Stimulated activated CD8-positive, alpha-beta memory T cell treated with anti-CD3 and anti-CD28 coated beads, Interleukin-15, amount 100 ng/mL, for 48 hours (primary cell): Measurements from ENCODE around the gene PAX7.
"Not testable (repeated sequence)": the region's sequence is repeated elsewhere in the genome, so short reads cannot be mapped to it uniquely, and the experiment has no call there.

Source experiments
- DNase-seq, 2 donors: peaks; one replicate each; pipeline ENCODE4 v3.0.0-alpha.2; 2020; ENCODE audit warnings: low read depth in 2 of 2

Gene PAX7

GRCh38 chr1:18760156-18760555, 129.5 kb downstream of the PAX7 start:
- DNase-seq = no peak

DNA sequence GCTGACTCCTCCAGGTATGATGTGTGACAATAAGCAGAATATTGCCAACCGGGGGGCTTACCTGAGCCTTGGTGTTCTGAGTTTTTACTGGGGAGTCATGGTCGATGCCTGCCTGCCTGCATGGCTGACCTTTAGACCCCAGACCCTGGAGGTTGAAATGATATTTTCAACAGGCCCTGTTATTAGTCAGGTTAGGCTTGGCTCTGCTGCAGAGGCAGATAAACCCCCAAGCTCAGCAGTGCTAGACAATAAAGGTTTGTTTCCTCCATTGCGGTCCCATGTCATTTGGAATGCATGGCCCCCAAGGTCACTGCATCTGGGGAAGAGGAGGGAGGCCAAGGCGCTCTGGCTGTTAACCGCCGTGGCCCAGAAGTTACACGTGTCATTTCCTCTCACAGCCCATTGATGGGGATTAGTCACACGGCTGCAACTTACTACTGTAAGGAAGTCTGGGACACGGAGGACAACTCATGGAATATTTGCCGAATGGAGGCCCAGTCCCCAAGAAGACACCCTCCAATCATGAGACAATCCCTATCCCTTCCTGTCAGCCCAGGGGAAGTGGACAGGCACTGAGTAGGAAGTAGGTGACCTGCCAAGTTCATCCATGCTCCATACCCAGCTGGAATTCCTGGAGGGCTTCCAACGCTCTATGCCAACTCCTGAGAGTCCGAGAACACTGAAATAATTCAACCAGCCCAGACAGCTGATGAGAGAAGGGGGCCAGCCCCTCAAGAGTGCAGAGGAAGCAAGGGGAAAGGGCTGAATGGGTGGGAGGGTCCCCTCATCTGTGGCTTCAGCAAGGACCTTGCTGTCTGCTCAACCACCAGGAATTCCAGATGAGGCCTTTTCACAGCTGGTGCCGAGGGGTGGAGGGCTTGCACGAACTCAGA, 131.5 kb downstream of the PAX7 start:
- DNase-seq = no peak

GRCh38 chr1:18764362-18764761, 133.7 kb downstream of the PAX7 start:
- DNase-seq = no peak

DNA sequence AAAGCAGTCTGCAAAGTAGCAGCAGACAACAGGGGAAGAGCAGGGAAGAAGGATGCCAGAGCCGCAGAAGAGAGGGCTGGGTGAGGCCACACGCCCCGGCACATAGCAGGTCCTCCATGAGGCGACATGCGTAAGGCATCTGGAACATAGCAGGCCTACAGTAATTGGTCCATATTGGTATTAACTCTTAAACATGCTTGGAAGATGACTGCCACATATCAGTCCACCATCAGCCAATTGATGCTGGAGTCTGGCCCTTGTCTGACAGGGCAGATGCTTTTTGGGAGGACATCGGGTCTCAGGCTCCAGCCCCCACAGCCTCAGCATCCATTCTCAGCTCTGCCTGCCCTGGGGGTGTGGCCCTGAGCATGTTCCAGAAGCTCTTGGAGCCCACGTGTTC, 135.1 kb downstream of the PAX7 start:
- DNase-seq = no peak

GRCh38 chr1:18766328-18766727, 135.7 kb downstream of the PAX7 start:
- DNase-seq = no peak

DNA sequence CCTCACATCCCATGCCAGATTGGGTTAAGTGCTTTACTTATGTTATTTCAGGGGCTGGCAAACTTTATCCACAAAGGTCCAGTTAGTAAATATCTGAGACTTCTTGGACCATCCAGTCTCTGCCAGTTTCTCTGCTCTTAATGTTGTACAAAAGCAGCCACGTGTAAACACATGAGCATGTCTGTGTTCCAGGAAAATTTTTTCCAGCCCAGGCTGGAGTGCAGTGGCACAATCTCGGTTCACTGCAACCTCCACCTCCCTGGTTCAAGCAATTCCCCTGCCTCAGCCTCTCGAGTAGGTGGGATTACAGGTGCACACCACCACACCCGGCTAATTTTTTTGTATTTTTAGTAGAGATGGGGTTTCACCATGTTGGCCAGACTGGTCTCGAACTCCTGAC, 136.9 kb downstream of the PAX7 start:
- DNase-seq = not testable (repeated sequence)

- DNase-seq = no peak
Observed at GRCh38 chr1:18768086-18768485, 137.4 kb downstream of the PAX7 start.

DNA sequence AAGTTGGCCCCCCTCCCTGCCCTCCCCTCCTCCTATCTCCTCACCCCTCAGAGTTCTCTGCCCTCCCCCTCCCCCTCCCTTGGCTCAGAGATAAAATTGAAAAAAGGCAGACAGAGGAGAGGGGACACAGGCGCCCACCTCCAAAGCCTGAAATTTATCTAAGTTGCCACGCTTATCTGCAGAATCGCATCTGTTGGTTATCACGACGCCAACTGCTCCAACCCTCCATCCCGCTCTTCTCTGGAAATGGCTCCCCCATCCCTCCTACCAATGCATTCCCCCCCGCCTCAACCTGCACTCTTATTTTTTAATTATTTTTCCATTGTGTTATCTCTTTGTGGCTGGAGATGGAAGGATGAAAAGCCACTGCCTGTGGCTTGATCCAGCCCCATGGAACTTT, 138.5 kb downstream of the PAX7 start:
- DNase-seq = no peak

GRCh38 chr1:18770799-18771198, 140.2 kb downstream of the PAX7 start:
- DNase-seq = no peak

DNA sequence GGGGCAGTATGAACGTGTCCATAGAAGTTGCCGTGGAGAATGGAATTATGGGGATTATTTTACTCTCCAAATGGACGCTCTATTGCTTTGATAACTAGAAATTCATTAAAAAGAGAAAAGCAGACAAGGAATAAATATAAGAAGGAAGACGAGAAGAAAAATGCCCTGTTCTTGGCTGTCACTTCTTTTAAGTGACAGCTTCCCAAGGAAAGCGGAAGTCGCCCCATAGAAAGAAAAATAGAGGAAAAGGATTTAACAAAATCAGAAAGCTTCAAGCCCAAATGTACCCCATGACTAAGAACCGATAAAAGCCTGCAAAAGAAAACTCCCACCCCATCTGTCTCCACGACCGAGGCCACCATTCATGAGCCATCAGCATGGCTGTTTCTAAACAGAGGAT, 143.1 kb downstream of the PAX7 start:
- no peak for DNase-seq

GRCh38 chr1:18775341-18775740, 144.7 kb downstream of the PAX7 start:
- DNase-seq = no peak

DNA sequence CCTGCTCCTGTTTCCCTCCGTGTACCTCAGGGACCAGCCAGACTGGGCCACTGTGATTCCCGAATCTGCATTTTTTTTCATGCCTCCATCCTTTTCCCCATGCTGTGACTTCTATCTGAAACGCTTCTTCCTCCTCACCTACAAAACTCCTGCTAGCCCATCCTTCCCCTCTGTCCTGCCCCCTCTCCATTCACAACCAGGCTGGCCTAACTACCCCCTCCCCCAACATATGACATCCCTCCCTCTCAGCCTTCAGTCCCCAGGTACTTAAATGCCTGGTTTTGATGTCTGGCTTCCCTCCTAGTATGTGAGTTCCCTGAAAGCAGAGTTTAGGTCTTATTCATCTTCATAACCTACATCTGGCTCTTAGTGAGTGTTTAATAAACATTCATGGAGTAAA, 146.1 kb downstream of the PAX7 start:
- DNase-seq = no peak

DNA sequence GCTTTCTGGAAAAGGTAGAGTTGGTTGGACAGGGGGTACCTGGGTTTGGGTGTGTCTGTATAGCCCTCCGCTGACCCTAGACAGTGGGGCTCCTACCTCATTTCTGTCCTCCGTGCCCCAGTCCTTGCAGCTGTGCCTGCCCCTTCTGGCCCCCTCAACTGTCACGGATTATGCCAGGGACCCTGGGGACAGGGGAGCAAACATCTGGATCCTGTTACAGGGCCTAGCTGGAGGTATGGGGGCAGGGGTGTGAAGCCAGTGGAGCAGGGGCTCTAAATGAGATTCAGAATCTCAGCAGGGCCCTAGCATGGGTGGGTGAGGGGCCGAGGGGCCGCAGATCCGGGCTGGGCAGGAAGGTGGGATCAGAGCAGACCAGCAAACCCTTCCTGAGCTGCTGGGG, 147.8 kb downstream of the PAX7 start:
- no peak for DNase-seq

DNA sequence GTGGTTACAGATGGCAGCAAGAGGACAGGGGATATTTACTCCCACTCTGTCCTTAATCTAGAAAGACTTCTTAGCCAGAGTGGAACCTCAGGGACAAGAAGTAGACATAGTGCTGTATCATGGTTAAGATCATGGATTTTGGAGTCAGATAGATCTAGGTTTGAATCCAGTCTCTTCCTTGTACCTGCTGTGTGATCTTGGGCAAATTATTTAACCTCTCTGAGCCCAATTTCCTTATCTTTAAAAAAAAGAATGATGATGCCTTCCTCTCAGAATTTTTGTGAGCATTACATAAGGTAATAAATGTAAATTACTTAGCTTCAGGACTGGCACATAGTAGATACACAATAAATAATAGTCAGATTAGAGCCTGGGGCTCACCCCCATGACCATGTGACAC, 150.4 kb downstream of the PAX7 start:
- no peak for DNase-seq

DNA sequence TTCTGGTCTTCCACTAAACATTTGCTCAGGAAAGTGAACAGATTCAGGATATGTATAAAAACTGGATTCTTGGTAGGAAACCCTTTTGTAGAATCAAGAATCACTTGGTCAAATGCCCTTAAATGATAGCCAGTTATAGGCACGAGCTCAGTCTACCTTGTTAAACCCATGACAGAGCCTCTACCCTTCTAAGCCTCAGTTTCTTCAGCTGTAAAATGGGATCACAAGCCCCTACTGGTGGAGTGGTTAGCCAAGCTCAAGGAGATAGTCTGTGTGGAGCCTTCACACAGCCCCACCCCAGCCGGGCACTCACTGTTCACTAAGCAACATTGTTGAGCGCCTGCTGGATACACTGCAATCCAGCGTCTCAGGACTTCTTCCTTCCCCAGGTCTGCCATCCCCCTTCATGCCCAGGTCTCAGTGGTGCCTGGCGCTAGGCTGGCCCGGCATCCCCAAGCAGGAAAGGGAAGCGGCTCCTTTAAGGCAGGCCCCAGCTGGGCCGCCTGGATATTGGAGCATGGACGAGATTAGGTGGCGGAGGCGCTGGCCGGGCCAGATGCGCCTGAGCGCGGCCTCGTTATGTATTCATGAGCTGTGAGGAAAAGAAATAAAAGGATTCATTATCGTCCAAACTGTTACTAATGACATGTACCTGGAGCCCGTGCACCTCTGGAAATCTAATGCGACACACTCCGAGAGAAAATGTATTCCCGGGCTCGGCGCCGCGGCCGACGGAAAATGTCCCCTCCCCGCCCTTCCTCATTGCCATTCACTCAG, 153.2 kb downstream of the PAX7 start:
- DNase-seq = no peak

- DNase-seq = no peak
Observed at GRCh38 chr1:18784482-18784831, 153.8 kb downstream of the PAX7 start.

- DNase-seq = no peak
Observed at GRCh38 chr1:18786149-18786548, 155.5 kb downstream of the PAX7 start.

- DNase-seq = no peak
Observed at GRCh38 chr1:18787825-18788385, 157.3 kb downstream of the PAX7 start.

GRCh38 chr1:18789246-18789645, 158.6 kb downstream of the PAX7 start:
- DNase-seq = no peak

- DNase-seq = no peak
Observed at GRCh38 chr1:18792747-18793146, 162.1 kb downstream of the PAX7 start.

DNA sequence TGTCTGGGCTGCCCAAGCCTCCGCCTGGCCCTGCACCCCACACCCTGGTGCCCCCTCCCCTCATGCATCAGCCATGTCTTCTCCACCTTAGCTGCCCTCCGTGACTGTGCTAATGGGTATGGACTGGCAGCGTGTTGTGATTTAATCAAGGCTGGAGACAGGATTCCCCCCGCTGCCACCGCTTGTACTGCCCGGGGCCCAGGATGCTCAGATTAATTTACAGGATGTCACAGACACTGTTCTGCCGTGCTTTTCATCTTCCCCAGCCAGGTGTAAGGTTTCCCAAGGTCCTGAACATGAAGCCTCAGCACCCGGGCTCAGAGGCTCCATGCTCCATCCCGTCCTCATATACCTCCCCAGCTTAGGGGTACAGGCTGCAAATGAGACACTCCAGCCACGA, 162.5 kb downstream of the PAX7 start:
- DNase-seq = no peak

DNA sequence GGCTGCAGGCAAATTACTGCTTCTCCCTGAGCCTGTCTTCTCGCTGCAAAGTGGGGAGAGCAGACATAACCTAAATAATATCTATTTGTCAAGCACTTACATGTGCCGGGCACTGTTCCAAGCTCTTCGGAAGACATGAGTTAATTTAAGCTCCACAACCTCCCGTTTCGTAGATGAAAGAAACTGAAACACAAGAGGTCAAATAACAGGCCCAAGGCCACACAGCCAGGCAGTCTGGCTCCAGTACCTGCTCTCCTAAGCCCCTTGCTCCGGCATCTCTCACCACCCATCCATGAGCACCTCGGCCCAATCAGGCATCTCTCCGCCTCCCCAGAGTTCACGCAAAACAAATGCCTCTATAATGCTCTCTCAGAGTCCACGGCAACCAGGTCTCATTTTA, 163.4 kb downstream of the PAX7 start:
- no peak for DNase-seq

- DNase-seq = no peak
Observed at GRCh38 chr1:18794561-18794960, 163.9 kb downstream of the PAX7 start.
